ENCODE data around the gene LRSAM1.

LRSAM1 gene

GRCh38 chr9:127535396-127535795 is 84.1 kb downstream of the LRSAM1 start:
- no peak for DNase-seq (ENCODE audit: low spot score)

- no peak for DNase-seq (ENCODE audit: low spot score)
Observed at GRCh38 chr9:127535834-127536233, 84.5 kb downstream of the LRSAM1 start.

- DNase-seq (ENCODE audit: low spot score): no peak
Observed at GRCh38 chr9:127536499-127536898, 85.2 kb downstream of the LRSAM1 start.

GRCh38 chr9:127537014-127537413 is 85.7 kb downstream of the LRSAM1 start:
- DNase-seq (ENCODE audit: low spot score): no peak

GRCh38 chr9:127537792-127538191 is 86.5 kb downstream of the LRSAM1 start:
- no peak for DNase-seq (ENCODE audit: low spot score)

GRCh38 chr9:127538849-127539258 is 87.5 kb downstream of the LRSAM1 start:
- DNase-seq (ENCODE audit: low spot score): no peak

- no peak for DNase-seq (ENCODE audit: low spot score)
Observed at GRCh38 chr9:127539259-127539981, 88.1 kb downstream of the LRSAM1 start.

- no peak for DNase-seq (ENCODE audit: low spot score)
Observed at GRCh38 chr9:127539982-127540663, 88.8 kb downstream of the LRSAM1 start.

- DNase-seq (ENCODE audit: low spot score): no peak
Observed at GRCh38 chr9:127540664-127541041, 89.3 kb downstream of the LRSAM1 start.

GRCh38 chr9:127541176-127541575 is 89.9 kb downstream of the LRSAM1 start:
- DNase-seq (ENCODE audit: low spot score): no peak

GRCh38 chr9:127541865-127542264 is 90.6 kb downstream of the LRSAM1 start:
- DNase-seq (ENCODE audit: low spot score): no peak

GRCh38 chr9:127543221-127543620 is 91.9 kb downstream of the LRSAM1 start:
- DNase-seq (ENCODE audit: low spot score): no peak

- no peak for DNase-seq (ENCODE audit: low spot score)
Observed at GRCh38 chr9:127543973-127544533, 92.7 kb downstream of the LRSAM1 start.

GRCh38 chr9:127545196-127546124 is 94.2 kb downstream of the LRSAM1 start:
- DNase-seq (ENCODE audit: low spot score): no peak

- no peak for DNase-seq (ENCODE audit: low spot score)
Observed at GRCh38 chr9:127546125-127546832, 95.0 kb downstream of the LRSAM1 start.

- no peak for DNase-seq (ENCODE audit: low spot score)
Observed at GRCh38 chr9:127548352-127548881, 97.1 kb downstream of the LRSAM1 start.

- no peak for DNase-seq (ENCODE audit: low spot score)
Observed at GRCh38 chr9:127549218-127549617, 97.9 kb downstream of the LRSAM1 start.

GRCh38 chr9:127549751-127550150 is 98.4 kb downstream of the LRSAM1 start:
- no peak for DNase-seq (ENCODE audit: low spot score)

GRCh38 chr9:127550282-127550681 is 99.0 kb downstream of the LRSAM1 start:
- DNase-seq (ENCODE audit: low spot score): no peak

GRCh38 chr9:127550751-127551150 is 99.4 kb downstream of the LRSAM1 start:
- DNase-seq (ENCODE audit: low spot score): no peak

Data from RKO (cell line).